K562 (cell line): ENCODE data around the gene RAD52. TPM values are rescaled to one million over a fixed set of nuclear protein-coding genes. Genes with fewer than 3 reads are reported as not detected.
A peak's percentile ranks its signal among the peaks of the same experiment; 100 is the strongest.

Experiments
- ATAC-seq: fragments of 200-7000 bp; cut with Tn5 transposase; 3 replicates; pipeline ENCODE4 v1.9.1; 2020; ENCODE audit warnings: moderate library complexity
- BruUV-seq: library from RNA; stranded (reverse); fragments of 400-500 nt; replicated peaks from 2 replicates; lab custom pipeline; 2021; lab: Mats Ljungman, UMichigan
- CTCF ChIA-PET: fragments of 300-600 bp; formaldehyde crosslinking; extraction: SDS; loops from one replicate; lab custom pipeline; 2021; ENCODE audit warnings: low intra/inter-chr PET ratio; lab: Yijun Ruan, JAX
- POLR2A ChIA-PET: fragments of 300-600, 350-650 bp; sonication (Branson Sonifier 250); formaldehyde crosslinking; extraction: SDS; loops from one replicate; lab custom pipeline; 2021; ENCODE audit warnings: antibody characterized with exemption, inconsistent platforms; lab: Yijun Ruan, JAX
- DNase-seq, 4 experiments: peaks; one replicate each; pipeline versions ENCODE4 v3.0.0 to v3.0.0-alpha.2; 2011 to 2018; ENCODE audit warnings: low spot score in 3 of 4, mixed read lengths in 3 of 4; ENCODE audit errors: extremely low read depth in 1 of 4
- FAIRE-seq: peaks from 2 replicates; lab custom pipeline; 2011; peaks lifted over from hg19 to GRCh38; lab: Jason Lieb, UNC
- H2AFZ ChIP-seq: 2 replicates; pipeline ENCODE4 v1.6.0; 2011; ENCODE audit warnings: low read depth, low read length, control low read depth, inconsistent platforms
- H3K27ac ChIP-seq: fragments of 200-600 bp; 3 replicates; pipeline ENCODE4 v1.8.0; 2011; ENCODE audit warnings: low read depth, mild to moderate bottlenecking, control low read depth, inconsistent platforms, low read length, moderate library complexity, mixed read lengths; ENCODE audit errors: extremely low read depth
- H3K27me3 ChIP-seq, 2 experiments: fragments of 300-600 bp in 1 of 2; 2 replicates in 1 of 2; 3 replicates in 1 of 2; pipeline versions ENCODE4 v1.6.0 to v1.8.0; 2011; ENCODE audit warnings: inconsistent platforms in 2 of 2, low read length in 2 of 2, mild to moderate bottlenecking in 1 of 2, mixed read lengths in 1 of 2, moderate library complexity in 1 of 2; ENCODE audit not compliant: control insufficient read depth in 2 of 2, insufficient read depth in 2 of 2
- H3K36me3 ChIP-seq: fragments of 300-600 bp; 3 replicates; pipeline ENCODE4 v1.8.0; 2011; ENCODE audit warnings: mild to moderate bottlenecking, low read length, inconsistent platforms; ENCODE audit not compliant: control insufficient read depth, insufficient read depth
- H3K4me1 ChIP-seq, 2 experiments: fragments of 200-600 bp in 1 of 2; replicated peaks in 1 of 2; 2 replicates in 1 of 2; 3 replicates in 1 of 2; pipeline versions ENCODE4 v1.5.1 to v1.8.0; 2011; ENCODE audit warnings: inconsistent platforms in 2 of 2, low read length in 2 of 2, mild to moderate bottlenecking in 1 of 2, mixed read lengths in 1 of 2, moderate library complexity in 1 of 2; ENCODE audit not compliant: control insufficient read depth in 2 of 2, insufficient read depth in 2 of 2
- H3K4me2 ChIP-seq: 2 replicates; pipeline ENCODE4 v1.6.1; 2011; ENCODE audit warnings: low read length, control low read depth, inconsistent platforms, mixed read lengths; ENCODE audit not compliant: insufficient read depth
- H3K4me3 ChIP-seq: fragments of 200-600 bp; sonication (generic), shearing (Covaris generic); 2 replicates; pipeline ENCODE4 v1.5.1; 2016; ENCODE audit warnings: control low read depth, inconsistent platforms
- H3K79me2 ChIP-seq: fragments of 200-600 bp; 3 replicates; pipeline ENCODE4 v1.8.0; 2011; ENCODE audit warnings: low read length, inconsistent platforms; ENCODE audit not compliant: control insufficient read depth, insufficient read depth
- H3K9ac ChIP-seq, 2 experiments: 2 replicates each; pipeline versions ENCODE4 v1.6.0 to v1.6.1; 2011; ENCODE audit warnings: low read depth in 2 of 2, low read length in 2 of 2, control low read depth in 1 of 2, inconsistent platforms in 1 of 2, mild to moderate bottlenecking in 1 of 2, mixed read lengths in 1 of 2; ENCODE audit not compliant: insufficient read depth in 1 of 2
- H3K9me1 ChIP-seq: one replicate; pipeline ENCODE4 v1.6.0; 2011; ENCODE audit warnings: inconsistent platforms, mild to moderate bottlenecking, low read length, moderate library complexity; ENCODE audit not compliant: control insufficient read depth, insufficient read depth
- H3K9me3 ChIP-seq: replicated peaks from 2 replicates; pipeline ENCODE4 v1.5.1; 2011; ENCODE audit warnings: low read depth, low read length, inconsistent platforms; ENCODE audit not compliant: control insufficient read depth, insufficient read depth
- H4K20me1 ChIP-seq: replicated peaks from 2 replicates; pipeline ENCODE4 v1.6.1; 2011; ENCODE audit warnings: low read length, inconsistent platforms, mixed read lengths; ENCODE audit not compliant: control insufficient read depth, insufficient read depth
- BCOR ChIP-seq: fragments of 450-650 bp; IDR thresholded peaks from 2 replicates; pipeline ENCODE4 v1.6.1; 2016
- EP400 ChIP-seq: fragments of 450-650 bp; IDR thresholded peaks from 2 replicates; pipeline ENCODE4 v1.6.1; 2017; ENCODE audit warnings: antibody characterized with exemption, mild to moderate bottlenecking, moderate library complexity
- HCFC1 ChIP-seq: IDR thresholded peaks from 2 replicates; pipeline ENCODE4 v1.6.1; 2012; ENCODE audit warnings: low read depth, low read length, improper control_type of control experiment
- IFI16 ChIP-seq: fragments of 250-450 bp; sonication (Bioruptor Pico); IDR thresholded peaks from 2 replicates; pipeline ENCODE4 v2.1.2; 2022; ENCODE audit warnings: mild to moderate bottlenecking, inconsistent platforms
- LEF1 ChIP-seq: fragments of 450-650 bp; IDR thresholded peaks from 2 replicates; pipeline ENCODE4 v1.6.1; 2016; ENCODE audit warnings: mild to moderate bottlenecking
- MYNN ChIP-seq, 2 experiments: sonication (generic); formaldehyde crosslinking in 1 of 2; IDR thresholded peaks; 2 replicates each; pipeline versions ENCODE4 v1.5.0 to v1.6.1; 2016 to 2020; ENCODE audit warnings: antibody characterized with exemption in 1 of 2, missing genetic modification reagents in 1 of 2
- NBN ChIP-seq: fragments of 450-650 bp; IDR thresholded peaks from 2 replicates; pipeline ENCODE4 v1.6.1; 2016; ENCODE audit warnings: low read depth, mild to moderate bottlenecking
- SMARCE1 ChIP-seq: fragments of 450-650 bp; IDR thresholded peaks from 2 replicates; pipeline ENCODE4 v1.7.1; 2016; ENCODE audit warnings: mild to moderate bottlenecking
- TEAD4 ChIP-seq, 2 experiments: sonication (generic) in 1 of 2; formaldehyde crosslinking in 1 of 2; IDR thresholded peaks; 2 replicates each; pipeline versions ENCODE4 v1.6.1 to v1.8.0; 2012 to 2022; ENCODE audit warnings: borderline replicate concordance in 1 of 2, inconsistent platforms in 1 of 2, low read length in 1 of 2, mild to moderate bottlenecking in 1 of 2, missing genetic modification reagents in 1 of 2
- XRCC5 ChIP-seq: fragments of 200-400 bp; formaldehyde crosslinking; IDR thresholded peaks from 2 replicates; pipeline ENCODE4 v1.6.1; 2017; ENCODE audit warnings: low read depth, mild to moderate bottlenecking, low read length
- WGBS: fragments of 100-300 bp; shearing (Covaris generic); methylation state at CpG from one replicate; pipeline ENCODE4 v1.1.6; 2016; ENCODE audit warnings: low coverage, mixed read lengths; ENCODE audit not compliant: insufficient coverage; ENCODE audit errors: missing lambda C conversion rate; 5-methylcytosine and 5-hydroxymethylcytosine counted together
- in situ Hi-C: fragments of 300-500 bp; cut with MboI; formaldehyde crosslinking; loops from 4 replicates; pipeline ENCODE4 v1.15.0; 2018; ENCODE audit warnings: inconsistent platforms, mixed read lengths
- intact Hi-C: fragments of 100-400 bp; cut with micrococcal nuclease; formaldehyde crosslinking; loops from 2 replicates; pipeline ENCODE4 v1.14.2; 2022
- polyA plus RNA-seq, 8 experiments: library from polyadenylated mRNA; depleted of rRNA in 4 of 8; stranded (reverse) in 5 of 8; unstranded in 3 of 8; fragments of >200 nt; fragmentation: Nextera tagmentation in 2 of 8; fragmentation: Illumina TruSeq in 1 of 8; extraction: Ambion mirVana in 2 of 8; extraction: Trizol in 1 of 8; gene quantifications; 2 replicates each; pipeline versions ENCODE4 v1.2.1 to v1.2.3, GENCODE V29; 2011 to 2014; ENCODE audit warnings: inconsistent platforms in 1 of 8, missing spikeins in 1 of 8
- total RNA-seq, 7 experiments: library from RNA; depleted of rRNA in 6 of 7; stranded (reverse); fragments of >200 nt in 6 of 7; fragmentation: Illumina TruSeq in 2 of 7; extraction: Trizol in 2 of 7; gene quantifications; 2 replicates each; pipeline versions ENCODE4 v1.2.1 to v1.2.3, GENCODE V29; 2011 to 2021; ENCODE audit warnings: low replicate concordance in 1 of 7
- TF ChIP-seq, protein P1 (sequence below): IDR thresholded peaks from 2 replicates; pipeline ENCODE4 v1.6.1; 2012; ENCODE audit warnings: low read depth, low read length, improper control_type of control experiment, borderline replicate concordance

The RAD52 gene
- total and polyA plus RNA-seq, 9 of the 15 experiments (the other 6 are each of a cell fraction or from before 2014, with no cell fraction given): 1.3 to 15.9 (median 9.3) TPM

DNA sequence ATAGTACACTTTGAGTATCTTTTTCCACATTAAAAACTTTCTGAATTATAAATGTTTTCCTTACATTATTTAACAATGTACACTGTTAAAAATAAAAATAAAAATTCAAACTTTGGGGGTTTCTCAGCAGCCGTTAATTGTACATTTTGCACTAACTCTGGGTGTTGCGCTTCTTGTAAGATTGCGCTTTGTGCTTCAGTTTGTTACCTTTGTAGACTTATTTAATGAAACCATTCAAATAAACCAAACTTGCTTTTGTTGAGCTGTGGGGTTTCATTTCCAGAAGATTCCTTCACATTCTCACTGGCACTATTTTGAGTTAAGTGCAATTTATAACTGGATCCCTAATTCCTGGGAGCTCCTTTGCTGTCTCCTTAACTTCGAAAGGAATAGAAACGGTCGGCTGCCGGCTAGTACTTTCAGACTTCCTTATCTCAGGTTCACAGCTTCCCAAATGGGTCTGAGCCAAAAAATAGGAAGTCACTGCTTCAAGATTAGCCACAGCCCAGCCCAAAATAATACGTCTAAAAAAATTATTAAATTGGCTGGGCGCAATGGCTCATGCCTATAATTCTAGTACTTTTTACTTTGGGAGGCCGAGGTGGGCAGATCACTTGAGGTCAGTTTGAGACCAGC is 38.2 kb downstream of the RAD52 start (continued):
- TF ChIP-seq NBN: no peak
- TF ChIP-seq SMARCE1: peak; percentile 82
- no peak for TF ChIP-seq BCOR
- peak; percentile 77 for TF ChIP-seq LEF1
- TF ChIP-seq IFI16 (CRISPR knock-in tag): no peak
- TF ChIP-seq, protein P1, sequence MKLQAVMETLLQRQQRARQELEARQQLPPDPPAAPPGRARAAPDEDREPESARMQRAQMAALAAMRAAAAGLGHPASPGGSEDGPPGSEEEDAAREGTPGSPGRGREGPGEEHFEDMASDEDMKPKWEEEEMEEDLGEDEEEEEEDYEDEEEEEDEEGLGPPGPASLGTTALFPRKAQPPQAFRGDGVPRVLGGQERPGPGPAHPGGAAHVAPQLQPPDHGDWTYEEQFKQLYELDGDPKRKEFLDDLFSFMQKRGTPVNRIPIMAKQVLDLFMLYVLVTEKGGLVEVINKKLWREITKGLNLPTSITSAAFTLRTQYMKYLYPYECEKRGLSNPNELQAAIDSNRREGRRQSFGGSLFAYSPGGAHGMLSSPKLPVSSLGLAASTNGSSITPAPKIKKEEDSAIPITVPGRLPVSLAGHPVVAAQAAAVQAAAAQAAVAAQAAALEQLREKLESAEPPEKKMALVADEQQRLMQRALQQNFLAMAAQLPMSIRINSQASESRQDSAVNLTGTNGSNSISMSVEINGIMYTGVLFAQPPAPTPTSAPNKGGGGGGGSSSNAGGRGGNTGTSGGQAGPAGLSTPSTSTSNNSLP: 0 out of 2 replicates have a peak, but pooled peaks have one; percentile 43
- peak; percentile 83 for TF ChIP-seq TEAD4 (IDR thresholded peaks at IDR 0.05; ENCODE audit: low read length)
- TF ChIP-seq TEAD4 (CRISPR knock-in tag; IDR thresholded peaks at IDR 0.05; ENCODE audit: borderline replicate concordance): no peak

DNA sequence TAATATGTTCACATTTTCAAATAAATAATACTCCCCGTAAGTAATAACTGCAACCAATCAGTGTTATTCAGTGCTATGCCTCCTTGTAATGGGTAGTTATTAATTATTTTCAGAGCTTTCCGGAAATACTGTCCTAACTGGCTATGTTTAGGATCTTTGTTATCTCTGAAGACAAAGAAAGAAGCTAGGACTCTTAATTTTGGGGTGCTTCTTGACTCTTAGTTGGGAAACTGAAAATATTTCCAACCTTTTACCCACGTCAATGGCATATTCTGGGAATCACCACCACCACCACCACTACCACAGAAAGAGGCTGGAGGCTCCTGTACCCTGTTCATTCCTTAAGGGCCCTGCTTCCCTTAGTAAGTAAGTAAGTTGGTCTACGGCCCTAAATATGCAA is 39.1 kb downstream of the RAD52 start:
- TF ChIP-seq EP400 (no peak), MYNN (IDR thresholded peaks at IDR 0.05) (peak; percentile 95), MYNN (CRISPR knock-in tag; IDR thresholded peaks at IDR 0.05) (no peak), XRCC5 (no peak), HCFC1 (no peak)
- Histone ChIP-seq H2AFZ (no peak overlapping the region), H4K20me1 (no peaks in the 10 kb centered on the region), H3K9ac (0 out of 4 replicates have a peak overlapping the region, but pooled peaks of 1 of the 2 experiments have one; percentile 56), H3K9me3 (no peaks in the 10 kb centered on the region), H3K9me1 (no peaks in the 10 kb centered on the region), H3K36me3 (peaks cover 83% of the 10 kb centered on the region), H3K4me3 (no peak overlapping the region), H3K27me3 (no peaks in the 10 kb centered on the region), H3K79me2 (peaks cover 8% of the 10 kb centered on the region; the same call in 2 of the 3 replicates), H3K27ac (peak overlapping the region; percentile 80), H3K4me1 (peaks cover 8 to 23% of the 10 kb centered on the region in 2 experiments; a peak in 3 of 5 replicates), H3K4me2 (peak overlapping the region; percentile 24; the same call in 1 of the 2 replicates)
- no peak for FAIRE-seq
- BruUV-seq: no TSS peak
- ATAC-seq: peak; percentile 16; the same call in 2 of the 3 replicates
- in situ Hi-C loops: no loop called here
- no peak for DNase-seq
- ChIA-PET CTCF (no interaction called here), POLR2A (interaction anchor here (0.6 to 1.6 kb wide), 3 partner anchors 10 to 456 kb away, joined by 3 to 5 read pairs (median 3); partner anchors contain the start of gene RAD52)
- 39% methylated on average over 4 of the region's 4 CpGs for WGBS
- intact Hi-C loops: loop anchor here (5.0 kb wide), 1 partner anchor 37 kb away; the partner anchor contains the start of gene RAD52
